Limb (tissue), 2 donors: ENCODE data around the gene FIG4.
"Not testable (repeated sequence)": the region's sequence is repeated elsewhere in the genome, so short reads cannot be mapped to it uniquely, and the experiment has no call there.

Source experiments
- DNase-seq, 2 donors: peaks; one replicate each; pipeline ENCODE4 v3.0.0-alpha.2; 2016; ENCODE audit errors: extremely low spot score in 2 of 2

Gene FIG4

GRCh38 chr6:109690737-109691621 is at the start of gene FIG4, which contains the start of gene AK9:
Gene FIG4, plus strand, starts transcription at chr6:109691296. Its CDS starts 140 bp downstream, at chr6:109691436.
Gene AK9, minus strand, starts transcription at chr6:109691202. Its CDS starts 15,457 bp downstream, at chr6:109675745.
- peak; percentile 93 to 94 for DNase-seq

DNA sequence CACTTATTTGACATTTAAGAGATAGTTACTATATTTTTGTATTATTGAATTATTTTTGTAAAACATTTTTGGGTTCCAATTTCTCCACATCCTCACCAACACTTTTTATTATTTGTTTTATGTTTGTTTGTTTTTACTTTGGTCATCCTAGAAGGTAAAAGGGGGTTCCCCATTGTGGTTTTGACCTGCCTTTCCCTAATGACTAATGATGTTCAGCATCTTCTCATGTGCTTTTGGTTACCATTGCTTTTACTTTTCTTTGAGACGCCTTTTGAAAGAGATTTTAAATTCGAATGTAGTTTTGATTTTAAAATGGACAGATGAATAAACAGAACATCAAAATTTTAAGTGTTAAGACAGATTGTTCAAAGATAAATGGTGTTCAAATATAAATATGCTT is 47.0 kb upstream of the FIG4 start:
- no peak for DNase-seq

- DNase-seq, result no peak
Observed at GRCh38 chr6:109653264-109653663, 37.8 kb upstream of the FIG4 start.

- no peak for DNase-seq
Observed at GRCh38 chr6:109655761-109656262, 35.3 kb upstream of the FIG4 start.

DNA sequence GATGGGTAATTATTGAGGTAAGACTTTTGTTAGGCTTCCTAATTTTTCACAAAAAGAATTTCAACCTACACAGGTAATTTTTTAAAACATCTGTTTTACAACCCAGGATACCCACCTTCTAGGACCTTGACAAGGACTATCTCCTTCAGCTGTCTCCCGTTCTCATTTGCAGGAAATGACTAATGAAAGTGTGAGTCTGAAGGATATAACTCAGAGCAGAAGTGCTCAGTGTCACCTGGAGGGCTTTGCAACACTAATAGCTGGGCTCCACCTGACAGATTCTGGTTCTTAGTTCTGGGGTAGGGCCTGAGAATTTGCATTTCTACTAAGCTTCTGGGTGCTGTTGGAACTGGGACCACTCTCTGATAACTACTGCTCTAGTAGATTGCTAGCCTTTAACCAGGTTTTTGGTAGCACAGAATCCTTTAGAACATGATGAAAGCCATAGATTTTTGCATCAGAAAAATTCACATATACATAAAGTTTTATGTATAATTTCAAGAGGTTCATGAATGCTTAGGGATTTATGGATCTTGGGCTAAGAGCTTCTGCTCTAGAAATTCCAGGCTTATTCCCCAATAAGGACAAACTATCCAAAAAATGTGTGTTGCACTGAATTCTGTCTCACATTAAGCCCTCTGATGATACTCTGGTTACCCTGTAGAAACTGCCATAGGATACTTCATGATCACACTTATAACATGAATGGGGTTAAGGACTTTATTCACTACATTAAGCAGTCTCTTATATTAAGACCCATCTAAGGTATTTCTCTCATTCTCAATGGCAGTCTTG is 30.4 kb upstream of the FIG4 start:
- DNase-seq, result no peak

GRCh38 chr6:109662192-109662591 is 28.9 kb upstream of the FIG4 start:
- no peak for DNase-seq

- no peak for DNase-seq
Observed at GRCh38 chr6:109669811-109670210, 21.3 kb upstream of the FIG4 start.

DNA sequence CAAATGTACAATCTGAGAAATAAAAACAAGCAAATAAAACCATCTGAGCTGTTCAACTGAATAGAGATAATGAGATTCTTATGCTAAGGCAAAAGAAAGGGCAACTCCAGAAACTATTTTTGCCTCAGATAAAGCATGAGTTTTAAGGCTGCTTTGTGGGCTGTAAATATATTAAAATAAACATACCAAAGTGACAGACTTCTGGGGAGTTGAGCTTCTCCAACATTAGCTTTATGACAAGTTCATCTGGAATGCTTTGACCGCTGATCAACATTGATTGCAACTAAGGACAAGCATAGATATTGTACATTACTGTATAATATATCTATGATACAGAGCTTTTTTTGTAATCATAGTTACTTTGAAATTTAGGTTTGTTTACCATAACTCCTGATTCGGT is 19.4 kb upstream of the FIG4 start:
- no peak for DNase-seq

DNA sequence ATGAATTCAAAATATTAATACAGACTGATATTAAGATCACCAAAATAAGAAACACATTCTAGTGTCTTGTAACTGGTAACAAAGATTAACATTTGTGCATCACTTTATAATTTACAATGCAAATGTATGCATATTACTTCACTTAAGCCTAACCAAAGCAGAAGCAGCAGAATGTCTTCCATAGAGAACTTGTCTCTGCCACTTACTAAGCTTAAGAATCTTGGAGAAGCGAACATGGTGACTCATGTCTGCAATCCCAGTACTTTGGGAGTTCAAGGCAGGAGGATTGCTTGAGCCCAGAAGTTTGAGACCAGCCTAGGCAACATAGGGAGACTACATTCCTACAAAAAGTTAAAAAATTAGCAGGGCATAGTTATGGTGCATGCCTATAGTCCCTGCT is 18.9 kb upstream of the FIG4 start:
- DNase-seq, result no peak

- DNase-seq, result no peak
Observed at GRCh38 chr6:109672839-109673238, 18.3 kb upstream of the FIG4 start.

DNA sequence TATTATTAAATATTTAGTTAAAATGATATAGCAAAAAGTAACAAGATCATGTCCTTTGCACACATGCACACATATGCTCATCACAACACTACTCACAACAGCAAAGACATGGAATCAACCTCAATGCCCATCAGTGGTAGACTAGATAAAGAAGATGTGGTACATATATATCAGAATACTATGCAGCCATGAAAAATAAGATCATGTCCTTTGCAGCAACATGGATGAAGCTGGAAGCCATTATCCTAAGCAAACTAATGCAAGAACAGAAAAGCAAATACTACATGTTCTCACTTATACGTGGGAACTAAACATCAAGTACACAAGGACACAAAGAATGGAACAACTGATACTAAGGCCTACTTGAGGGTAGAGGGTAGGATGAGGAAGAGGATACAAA is 14.4 kb upstream of the FIG4 start:
- no peak for DNase-seq

DNA sequence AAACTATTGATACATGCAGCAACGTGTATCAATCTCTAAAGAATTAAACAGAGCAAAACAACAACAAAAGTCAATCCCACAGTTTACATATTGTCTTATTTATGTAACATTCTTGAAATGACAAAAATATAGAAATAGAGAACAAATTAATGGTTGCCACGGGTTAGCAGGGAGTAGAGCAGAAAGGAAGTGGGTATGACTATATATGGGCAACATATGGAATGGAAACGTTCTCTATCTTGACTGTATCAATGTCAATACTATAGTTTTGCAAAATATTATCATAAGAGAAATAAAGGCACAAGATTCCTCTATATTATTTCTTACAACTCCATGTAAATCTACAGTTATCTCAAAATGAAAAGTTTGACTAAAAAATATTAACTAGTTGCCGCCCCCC is 12.9 kb upstream of the FIG4 start:
- no peak for DNase-seq

GRCh38 chr6:109678661-109679505 is 12.2 kb upstream of the FIG4 start:
- DNase-seq, result not testable (repeated sequence)

- DNase-seq, result no peak
Observed at GRCh38 chr6:109686566-109687265, 4.4 kb upstream of the FIG4 start.

- no peak for DNase-seq
Observed at GRCh38 chr6:109687271-109687761, 3.8 kb upstream of the FIG4 start.

- DNase-seq, result peak; percentile 14 to 73
Observed at GRCh38 chr6:109690373-109690736, 741 bp upstream of the FIG4 start.

- no peak for DNase-seq
Observed at GRCh38 chr6:109693111-109693510, 2.0 kb downstream of the FIG4 start.

GRCh38 chr6:109695468-109695867 is 4.4 kb downstream of the FIG4 start:
- no peak for DNase-seq

DNA sequence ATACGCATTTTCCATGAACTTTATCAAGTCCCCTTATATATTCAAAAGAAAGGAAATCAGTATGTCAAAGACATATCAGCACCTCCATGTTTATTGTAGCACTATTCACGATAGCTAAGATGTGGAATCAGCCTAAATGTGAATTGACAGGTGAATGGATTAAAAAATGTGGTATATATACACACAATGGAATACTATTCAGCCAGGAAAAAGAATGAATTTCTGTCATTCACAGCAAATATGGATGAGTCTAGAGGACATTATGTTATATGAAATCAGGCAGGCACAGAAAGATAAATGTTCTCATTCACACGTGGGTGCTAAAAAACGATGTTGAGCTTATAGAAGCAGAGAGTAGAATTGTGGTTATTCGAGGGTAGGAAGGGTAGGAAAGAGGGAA is 5.3 kb downstream of the FIG4 start:
- DNase-seq, result no peak

GRCh38 chr6:109701221-109701620 is 10.1 kb downstream of the FIG4 start:
- DNase-seq, result no peak

DNA sequence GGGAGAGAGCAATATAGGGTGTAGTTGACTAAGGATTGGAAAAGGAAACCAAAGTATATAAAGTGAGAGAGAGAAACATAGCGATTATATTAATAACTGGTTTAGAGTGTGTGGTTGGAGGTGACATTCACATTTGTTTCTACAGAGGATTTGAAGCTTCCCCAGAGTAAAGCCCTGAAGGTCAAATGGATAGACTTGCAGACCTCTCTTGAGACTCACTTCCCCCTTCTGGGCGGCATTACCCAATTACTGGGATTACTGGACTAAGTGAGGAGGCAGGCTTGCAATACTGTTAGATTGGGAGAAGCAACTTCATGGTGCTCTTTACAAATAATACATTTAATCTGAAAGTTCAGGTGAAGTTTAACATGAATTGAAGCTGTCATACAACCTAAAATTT is 10.7 kb downstream of the FIG4 start:
- no peak for DNase-seq
